Iris pigment epithelial cell (primary cell): ENCODE data around the gene ARHGAP26.
"Not testable (repeated sequence)": the region's sequence is repeated elsewhere in the genome, so short reads cannot be mapped to it uniquely, and the experiment has no call there.

Source experiments
- DNase-seq: peaks from one replicate; pipeline ENCODE4 v3.0.0-alpha.2; 2011; ENCODE audit warnings: low read depth

ARHGAP26 gene

GRCh38 chr5:142981886-142982820 lies 212.0 kb downstream of the ARHGAP26 start:
- peak; percentile 91 for DNase-seq

- no peak for DNase-seq
These were observed 212.6 kb downstream of the ARHGAP26 start for GRCh38 chr5:142982821-142983200.

GRCh38 chr5:142984011-142984410 lies 213.8 kb downstream of the ARHGAP26 start:
- DNase-seq = no peak

- DNase-seq = no peak
These were observed 214.3 kb downstream of the ARHGAP26 start for GRCh38 chr5:142984525-142984924.

DNA sequence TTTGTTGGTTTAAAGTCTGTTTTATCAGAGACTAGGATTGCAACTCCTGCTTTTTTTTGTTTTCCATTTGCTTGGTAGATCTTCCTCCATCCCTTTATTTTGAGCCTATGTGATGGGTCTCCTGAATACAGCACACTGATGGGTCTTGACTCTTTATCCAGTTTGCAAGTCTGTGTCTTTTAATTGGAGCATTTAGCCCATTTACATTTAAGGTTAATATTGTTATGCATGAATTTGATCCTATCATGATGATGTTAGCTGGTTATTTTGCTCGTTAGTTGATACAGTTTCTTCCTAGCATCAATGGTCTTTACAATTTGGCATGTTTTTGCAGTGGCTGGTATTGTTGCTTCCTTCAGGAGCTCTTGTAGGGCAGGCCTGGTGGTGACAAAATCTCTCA lies 219.1 kb downstream of the ARHGAP26 start:
- DNase-seq = not testable (repeated sequence)

- not testable (repeated sequence) for DNase-seq
These were observed 219.9 kb downstream of the ARHGAP26 start for GRCh38 chr5:142990073-142990472.

DNA sequence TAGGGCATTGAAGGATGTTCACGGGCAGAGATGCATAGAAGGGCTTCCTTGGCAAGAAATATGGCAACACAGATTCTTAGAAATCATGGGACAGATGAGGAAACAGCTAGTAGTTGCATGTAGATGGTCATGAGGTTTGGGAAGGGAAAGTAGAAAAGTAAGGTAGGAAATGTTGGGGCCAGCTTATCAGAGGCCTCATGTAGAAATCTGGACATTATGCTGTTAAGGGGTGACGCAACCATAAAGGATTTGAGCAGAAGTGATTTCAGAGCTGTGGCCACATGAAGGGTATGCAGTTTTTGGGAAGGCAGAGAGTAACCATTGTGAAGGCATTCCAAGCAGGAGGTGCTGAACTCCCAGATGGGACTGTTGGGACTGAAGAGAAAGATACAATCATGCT lies 224.0 kb downstream of the ARHGAP26 start:
- no peak for DNase-seq

DNA sequence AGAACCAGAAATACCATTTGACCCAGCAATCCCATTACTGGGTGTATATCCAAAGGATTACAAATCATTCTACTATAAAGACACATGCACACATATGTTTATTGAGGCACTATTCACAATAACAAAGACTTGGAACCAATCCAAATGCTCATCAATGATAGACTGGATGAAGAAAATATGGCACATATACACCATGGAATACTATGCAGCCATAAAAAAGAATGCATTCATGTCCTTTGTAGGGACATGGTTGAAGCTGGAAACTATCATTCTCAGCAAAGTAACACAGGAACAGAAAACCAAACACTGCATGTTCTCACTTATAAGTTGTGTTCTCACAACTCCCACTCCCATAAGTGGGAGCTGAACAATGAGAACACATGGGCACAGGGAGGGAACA lies 225.4 kb downstream of the ARHGAP26 start:
- not testable (repeated sequence) for DNase-seq

DNA sequence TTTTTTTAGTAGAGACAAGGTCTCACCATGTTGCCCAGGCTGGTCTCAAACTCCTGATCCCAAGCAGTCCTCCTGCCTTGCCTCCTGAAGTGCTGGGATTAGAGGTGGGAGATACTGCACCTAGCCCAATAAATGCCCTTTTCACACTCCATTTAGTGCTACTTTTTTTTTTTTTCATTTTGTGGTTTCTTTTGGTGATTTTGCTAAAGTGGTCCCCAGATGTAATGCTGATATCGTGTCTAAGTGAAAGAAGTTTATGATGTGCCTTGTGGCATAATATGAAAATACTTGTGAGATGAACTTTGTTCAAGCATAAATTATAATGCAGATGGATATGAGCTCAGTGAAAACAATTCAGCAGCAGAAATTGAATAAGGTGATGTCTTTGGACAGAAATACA lies 227.4 kb downstream of the ARHGAP26 start:
- DNase-seq = no peak

GRCh38 chr5:142998316-142999020 lies 228.3 kb downstream of the ARHGAP26 start:
- DNase-seq = no peak

DNA sequence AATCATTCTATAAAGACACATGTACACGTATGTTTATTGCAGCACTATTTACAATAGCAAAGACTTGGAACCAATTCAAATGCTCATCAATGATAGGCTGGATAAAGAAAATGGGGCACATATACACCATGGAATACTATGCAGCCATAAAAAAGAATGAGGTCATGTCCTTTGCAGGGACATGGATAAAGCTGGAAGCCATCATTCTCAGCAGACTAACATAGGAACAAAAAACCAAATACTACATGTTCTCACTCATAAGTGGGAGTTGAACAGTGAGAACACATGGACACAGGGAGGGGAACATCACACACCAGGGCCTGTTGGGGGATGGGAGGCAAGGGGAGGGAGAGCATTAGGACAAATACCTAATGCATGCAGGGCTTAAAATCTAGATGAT lies 230.4 kb downstream of the ARHGAP26 start:
- not testable (repeated sequence) for DNase-seq

GRCh38 chr5:143001764-143002351 lies 231.7 kb downstream of the ARHGAP26 start:
- peak; percentile 70 for DNase-seq

DNA sequence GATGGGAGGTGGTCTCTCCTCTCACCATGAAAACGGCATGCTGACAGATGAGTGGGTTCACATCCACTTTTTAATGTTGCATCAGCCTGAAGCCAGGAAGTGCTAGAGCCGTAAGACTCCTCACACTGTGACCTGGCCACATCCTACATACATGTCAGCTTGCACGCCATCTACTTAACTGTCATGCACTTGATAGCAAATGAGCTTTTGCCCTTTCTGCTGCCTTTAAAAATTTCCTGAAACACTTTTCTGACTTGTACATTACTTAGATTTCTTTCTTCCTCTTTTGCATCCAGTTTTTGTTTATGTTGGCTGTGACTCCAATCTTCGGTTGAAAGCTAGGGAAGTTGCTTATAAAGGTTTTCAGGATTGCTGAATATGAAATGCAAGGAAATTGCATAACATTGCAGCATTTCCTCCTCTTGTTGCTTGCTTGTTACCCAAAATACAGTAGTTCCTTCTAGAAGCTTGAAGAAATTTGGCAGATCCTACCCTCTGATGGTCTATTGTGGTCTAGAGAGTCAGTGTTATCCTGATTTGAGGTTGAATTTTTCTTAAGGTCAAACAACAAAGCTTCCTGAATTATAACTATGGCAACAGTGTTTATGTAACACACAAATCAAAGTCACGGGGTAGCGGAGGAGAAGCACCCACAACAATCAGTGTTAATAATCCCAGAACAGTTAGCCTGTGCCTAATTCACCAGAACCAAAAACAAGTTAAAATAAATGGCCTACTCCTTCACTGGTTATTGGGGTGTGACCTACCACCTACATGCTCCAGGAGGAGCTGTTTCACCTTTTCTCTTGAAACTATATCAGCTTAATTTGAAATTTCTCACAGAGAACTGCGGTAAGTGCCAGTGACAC lies 232.5 kb downstream of the ARHGAP26 start:
- DNase-seq = peak; percentile 90

GRCh38 chr5:143003328-143003636 lies 233.1 kb downstream of the ARHGAP26 start:
- no peak for DNase-seq

DNA sequence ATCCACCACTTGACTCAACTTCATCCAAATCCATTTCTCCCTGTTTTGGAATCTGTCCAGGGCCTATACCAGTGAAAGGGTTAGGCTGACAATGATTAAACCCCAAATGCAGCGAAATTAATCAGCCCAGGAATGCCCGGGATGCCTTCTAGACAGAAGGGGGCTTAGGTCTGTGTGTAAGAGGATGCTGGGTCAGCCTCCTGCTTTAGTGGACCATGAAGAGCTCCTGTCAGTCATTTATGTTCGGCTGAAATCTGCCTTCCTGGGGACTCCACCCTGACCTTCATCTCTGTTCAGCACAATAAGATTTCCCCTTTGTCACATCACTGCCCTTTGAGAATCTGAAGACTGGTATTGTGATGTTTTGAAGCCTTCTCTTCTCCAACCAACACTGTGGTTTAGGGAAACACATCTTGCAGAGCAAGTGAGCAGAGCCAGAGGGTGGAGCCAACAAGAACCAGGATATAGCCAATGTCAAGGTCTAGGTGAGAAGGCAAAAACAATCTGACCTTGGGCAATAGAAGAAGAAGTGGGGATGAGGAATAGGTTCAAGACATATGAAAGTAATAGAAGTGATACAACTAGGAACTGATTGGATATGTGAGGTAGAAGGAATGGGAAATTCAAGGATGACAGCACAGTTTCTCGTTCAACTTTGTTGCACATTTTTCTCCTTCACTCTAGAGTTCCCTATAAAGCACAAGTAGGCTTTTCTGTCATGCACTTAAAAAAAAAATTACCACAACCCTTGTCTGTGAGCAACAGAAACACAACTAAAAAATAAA lies 234.4 kb downstream of the ARHGAP26 start:
- no peak for DNase-seq

GRCh38 chr5:143006501-143006900 lies 236.3 kb downstream of the ARHGAP26 start:
- no peak for DNase-seq

- DNase-seq = no peak
These were observed 237.9 kb downstream of the ARHGAP26 start for GRCh38 chr5:143008032-143008431.

GRCh38 chr5:143008809-143009521 lies 238.8 kb downstream of the ARHGAP26 start:
- peak; percentile 94 for DNase-seq

GRCh38 chr5:143010351-143010750 lies 240.2 kb downstream of the ARHGAP26 start:
- DNase-seq = no peak

- peak; percentile 92 for DNase-seq
These were observed 241.4 kb downstream of the ARHGAP26 start for GRCh38 chr5:143011585-143011984.
